GM19351 (cell line): ENCODE results near the gene VAMP2.

Source experiments
- ATAC-seq: cut with Tn5 transposase; IDR thresholded peaks from one replicate; pipeline ENCODE4 v1.9.1; 2021; ENCODE audit warnings: mild to moderate bottlenecking, moderate library complexity; ENCODE audit not compliant: unreplicated experiment

The VAMP2 gene

GRCh38 chr17:8143581-8144400, 19.0 kb downstream of the VAMP2 start:
- ATAC-seq: no peak

DNA sequence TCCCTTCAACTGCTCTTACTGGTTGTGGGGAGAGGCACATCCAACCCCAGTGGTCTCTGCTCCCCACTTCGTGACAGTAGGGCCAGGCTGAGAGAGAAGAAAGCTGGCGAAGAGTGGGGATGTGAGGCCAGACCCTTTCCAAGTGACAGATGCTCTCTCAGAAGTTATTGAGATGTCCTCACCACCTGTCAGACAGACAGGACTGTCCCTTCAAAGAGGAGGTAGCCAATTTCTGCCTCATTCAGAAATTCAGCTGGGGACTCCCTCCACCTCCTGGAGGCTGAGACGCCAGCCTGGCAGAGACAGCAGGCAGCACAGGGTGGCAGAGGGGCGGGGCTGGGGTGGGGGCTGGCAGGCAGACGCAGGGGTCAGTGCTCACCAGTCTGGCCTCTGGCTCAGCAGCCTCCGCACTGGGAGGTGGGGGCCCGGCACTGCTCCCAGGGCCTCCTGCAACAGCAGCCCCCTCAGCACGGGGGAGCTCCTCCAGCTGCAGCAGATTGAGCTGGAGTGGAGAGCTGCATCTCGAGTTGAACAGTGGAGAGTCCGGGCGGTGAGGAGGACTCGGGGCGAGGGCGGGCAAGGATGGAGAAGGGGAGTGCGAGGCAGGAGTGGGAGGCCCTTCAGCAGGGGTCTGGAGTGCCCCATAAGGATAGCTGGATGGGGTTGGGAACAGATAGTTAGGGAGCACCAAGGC, 19.7 kb downstream of the VAMP2 start:
- ATAC-seq: no peak

- no peak for ATAC-seq
Observed at GRCh38 chr17:8142158-8142886, 20.4 kb downstream of the VAMP2 start.

- no peak for ATAC-seq
Observed at GRCh38 chr17:8141741-8142140, 21.0 kb downstream of the VAMP2 start.

DNA sequence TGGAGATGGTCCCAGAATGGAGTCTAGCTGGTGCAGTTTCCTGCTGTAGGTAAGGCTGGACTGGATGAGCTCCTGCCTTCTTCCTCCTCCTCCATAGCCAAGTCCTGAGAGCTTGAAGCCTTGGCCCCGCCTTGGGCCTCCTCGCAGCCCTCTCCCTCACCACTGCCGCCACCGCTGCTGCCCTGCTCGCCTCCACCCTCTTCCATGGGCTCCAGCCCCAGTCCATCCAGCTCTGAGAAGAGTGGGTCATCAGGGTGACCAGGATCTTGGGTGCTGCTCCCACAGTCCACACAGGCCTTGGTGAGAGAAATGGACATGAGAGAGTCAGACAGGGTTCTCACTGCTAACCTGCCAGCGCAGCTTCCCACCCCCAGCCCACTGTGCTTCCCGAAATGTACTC, 21.7 kb downstream of the VAMP2 start:
- ATAC-seq: no peak

DNA sequence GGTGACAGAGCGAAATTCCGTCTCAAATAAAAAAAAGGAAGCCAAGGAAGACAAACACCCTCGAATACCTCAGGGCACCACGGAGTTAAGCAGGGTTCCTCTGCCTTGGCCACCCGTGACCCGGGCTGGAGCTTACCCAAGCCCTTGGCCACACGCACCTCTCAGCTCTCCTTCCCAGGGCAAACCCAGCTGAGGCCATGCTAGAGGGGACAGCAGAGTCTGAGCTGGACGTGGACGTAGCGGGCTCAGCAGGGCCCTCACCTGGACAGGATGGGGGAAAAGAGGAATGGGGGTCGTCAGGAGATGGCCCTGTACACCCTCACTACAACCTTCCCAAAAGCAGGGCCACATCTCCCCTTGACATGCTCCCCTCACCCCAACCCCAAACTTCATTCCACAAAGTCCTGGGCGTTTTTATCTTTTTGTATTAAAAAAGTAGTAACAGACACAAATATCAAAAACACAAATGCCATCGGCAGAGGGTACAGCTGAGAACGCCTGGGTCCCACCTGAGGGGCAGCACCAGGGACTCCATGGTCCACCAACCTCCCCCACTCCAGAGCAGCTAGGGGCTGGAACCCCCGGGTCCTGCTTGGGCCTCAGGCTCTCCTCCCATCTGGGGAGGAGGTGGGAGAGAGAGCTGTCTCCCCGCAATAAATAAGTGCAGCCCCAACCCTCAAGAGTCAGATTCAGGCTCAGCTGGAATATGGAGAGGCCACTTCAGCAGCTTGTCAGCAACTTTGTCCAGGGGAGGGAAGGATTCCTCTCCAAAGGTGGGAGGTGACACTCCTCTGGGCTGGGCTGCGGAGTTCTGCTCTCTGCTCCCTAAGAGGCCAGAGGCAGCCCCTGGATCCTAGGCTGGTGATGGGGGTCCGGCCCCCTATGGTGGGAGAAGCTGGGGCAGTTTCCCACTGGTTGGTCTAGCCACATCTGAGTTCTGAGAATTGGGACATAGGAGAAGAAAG, 22.4 kb downstream of the VAMP2 start:
- no peak for ATAC-seq

GRCh38 chr17:8138672-8139371, 23.9 kb downstream of the VAMP2 start:
- ATAC-seq: peak; percentile 84

- ATAC-seq: no peak
Observed at GRCh38 chr17:8138374-8138671, 24.4 kb downstream of the VAMP2 start.

GRCh38 chr17:8137645-8138373, 24.9 kb downstream of the VAMP2 start:
- ATAC-seq: no peak

- ATAC-seq: no peak
Observed at GRCh38 chr17:8133941-8134340, 28.8 kb downstream of the VAMP2 start.

DNA sequence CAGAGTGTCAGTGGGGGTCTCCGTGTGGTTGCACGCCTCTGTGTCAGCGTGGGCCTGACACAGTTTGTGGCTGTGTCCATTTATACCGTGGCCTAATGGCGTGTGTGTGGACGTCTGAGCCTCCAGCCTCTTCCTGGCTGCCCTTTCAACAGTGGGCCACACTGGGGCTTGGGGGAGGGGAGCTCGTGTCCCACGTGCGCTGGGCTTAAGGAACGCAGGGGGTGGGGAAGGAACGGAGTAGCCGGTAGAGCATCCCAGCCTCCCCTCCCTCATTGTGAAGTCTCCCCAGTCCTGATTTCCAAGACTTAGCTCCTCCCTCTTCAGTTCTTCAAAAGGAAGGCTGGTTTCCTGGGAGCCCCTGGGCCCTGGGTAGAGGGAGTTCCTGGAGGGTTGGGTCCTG, 29.3 kb downstream of the VAMP2 start:
- no peak for ATAC-seq

DNA sequence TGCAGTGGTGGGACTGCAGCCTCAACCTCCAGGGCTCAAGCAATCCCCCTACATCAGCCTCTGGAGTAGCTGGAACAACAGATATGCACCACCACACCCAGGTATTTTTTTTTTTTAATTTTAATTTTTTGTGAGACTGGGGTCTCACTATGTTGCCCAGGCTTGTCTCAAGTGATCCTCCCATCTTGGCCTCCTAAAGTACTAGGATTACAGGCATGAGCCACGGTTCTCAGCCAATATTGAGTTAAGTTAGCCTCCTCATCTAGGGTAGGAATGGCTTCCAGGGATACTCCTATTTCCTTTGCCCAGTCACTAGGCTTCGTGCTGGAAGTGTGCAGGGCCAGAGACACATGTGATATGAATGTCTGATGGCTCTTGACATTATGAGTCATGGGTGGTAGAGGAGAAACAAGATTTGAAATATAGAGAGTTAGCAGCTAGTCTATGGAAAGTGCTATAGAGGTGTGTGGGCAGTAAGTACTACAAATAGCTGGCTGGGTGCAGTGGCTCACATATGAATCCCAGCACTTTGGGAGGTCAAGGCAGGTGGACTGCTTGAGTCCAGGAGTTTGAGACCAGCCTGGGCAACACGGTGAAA, 30.8 kb downstream of the VAMP2 start:
- no peak for ATAC-seq

- no peak for ATAC-seq
Observed at GRCh38 chr17:8128125-8128784, 34.5 kb downstream of the VAMP2 start.

- no peak for ATAC-seq
Observed at GRCh38 chr17:8126491-8127066, 36.2 kb downstream of the VAMP2 start.

- ATAC-seq: no peak
Observed at GRCh38 chr17:8125947-8126490, 36.7 kb downstream of the VAMP2 start.

DNA sequence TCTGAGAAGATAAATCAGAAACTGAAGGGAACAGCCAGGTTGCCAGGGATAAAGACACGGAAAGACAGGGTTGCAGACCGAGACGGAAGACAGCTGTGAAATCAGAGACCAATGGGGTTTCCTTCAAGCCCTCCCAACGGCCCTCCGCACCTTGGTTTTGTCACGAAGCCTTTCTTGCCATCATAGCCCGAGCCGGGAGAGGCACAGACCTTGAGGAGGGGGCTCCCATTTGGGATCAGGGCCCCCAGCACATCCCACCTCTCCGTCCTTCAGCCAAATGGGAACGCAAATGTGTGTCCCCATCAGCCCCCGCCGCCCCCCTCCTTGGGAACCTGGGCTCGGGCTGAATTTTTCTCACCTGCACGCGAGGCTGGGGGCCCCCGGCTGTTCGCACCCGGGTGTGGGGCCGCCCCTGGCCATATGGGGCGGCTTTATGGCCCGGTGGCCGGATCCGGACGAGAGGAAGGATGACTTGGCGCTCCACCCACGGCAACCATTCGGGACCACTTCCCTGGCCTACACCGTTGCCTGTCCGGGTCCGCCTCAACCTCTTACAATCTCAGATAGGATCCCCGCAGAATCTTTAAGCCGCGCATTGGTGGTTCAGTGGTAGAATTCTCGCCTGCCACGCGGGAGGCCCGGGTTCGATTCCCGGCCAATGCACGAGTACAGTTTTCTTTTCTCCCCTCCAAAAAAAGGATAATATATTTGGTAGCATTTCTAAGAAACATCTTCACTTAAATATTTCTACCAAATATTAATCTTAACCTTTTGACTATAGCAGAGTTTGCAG, 37.4 kb downstream of the VAMP2 start:
- ATAC-seq: no peak
